ENCODE results near the gene SCARB1. TPM values are rescaled to one million over a fixed set of nuclear protein-coding genes. Genes with fewer than 3 reads are reported as not detected.

SCARB1 gene
- total and polyA plus RNA-seq, 9 of the 15 experiments (the other 6 are each of a cell fraction or from before 2014, with no cell fraction given) = 0.56 to 157 (median 52.8) TPM

- no peak for TF ChIP-seq ZNF436 (CRISPR knock-in tag; IDR thresholded peaks at IDR 0.05)
These were observed 103.7 kb downstream of the SCARB1 start (continued) for GRCh38 chr12:124759841-124760503.

- in situ Hi-C loops (cut with MboI) = no loop called here
These were observed 105.1 kb downstream of the SCARB1 start for GRCh38 chr12:124758266-124759220.

More at GRCh38 chr12:124758266-124759220, 105.1 kb downstream of the SCARB1 start:
- H3K9ac ChIP-seq (ENCODE audit: insufficient read depth in 1 of 2, low read depth in 2 of 2, low read length in 2 of 2) = no peak overlapping the region; a peak in 1 of 4 replicates
- peaks cover 12% of the 10 kb centered on the region for H3K9me3 ChIP-seq (replicated peaks; ENCODE audit: control insufficient read depth, insufficient read depth, low read depth, low read length)
- no peak overlapping the region for H3K4me3 ChIP-seq
- ChIA-PET CTCF (ENCODE audit: low intra/inter-chr PET ratio) (no interaction called here), POLR2A (interaction anchor here (0.6 to 0.8 kb wide), 3 partner anchors 9 to 455 kb away, joined by 3 read pairs; no protein-coding TSS in a partner anchor)
- no TSS peak for BruUV-seq (replicated peaks)
- WGBS (ENCODE audit: insufficient coverage, low coverage, missing lambda C conversion rate) = under 1% methylated on average over 30 of the region's 32 CpGs
- ATAC-seq (no peak), FAIRE-seq (no peak), DNase-seq (ENCODE audit: extremely low read depth in 1 of 4, low spot score in 3 of 4) (no peak)
- H3K27me3 ChIP-seq (ENCODE audit: control insufficient read depth in 2 of 2, insufficient read depth in 2 of 2, low read length in 2 of 2) = peaks cover 55 to 85% of the 10 kb centered on the region in 2 experiments
- intact Hi-C loops (cut with micrococcal nuclease) = no loop called here
- H3K9me1 ChIP-seq (ENCODE audit: control insufficient read depth, insufficient read depth, low read length) = no peaks in the 10 kb centered on the region
- H3K4me1 ChIP-seq (replicated peaks in 1 of 2; ENCODE audit: control insufficient read depth in 2 of 2, insufficient read depth in 2 of 2, low read length in 2 of 2) = peaks cover 0 to 14% of the 10 kb centered on the region in 2 experiments; a peak in 1 of 5 replicates
- H3K27ac ChIP-seq (ENCODE audit: extremely low read depth, low read depth, low read length) = no peak overlapping the region
- H2AFZ ChIP-seq (ENCODE audit: low read depth, low read length) = no peak overlapping the region
- H3K79me2 ChIP-seq (ENCODE audit: control insufficient read depth, insufficient read depth, low read length) = no peaks in the 10 kb centered on the region
- no peaks in the 10 kb centered on the region for H3K36me3 ChIP-seq (ENCODE audit: control insufficient read depth, insufficient read depth, low read length)
- no peaks in the 10 kb centered on the region; the same call in 1 of the 2 replicates for H4K20me1 ChIP-seq (replicated peaks; ENCODE audit: control insufficient read depth, insufficient read depth, low read length)
- TF ChIP-seq CTCF (IDR thresholded peaks at IDR 0.05 in 2 of 3, conservative IDR thresholded peaks at IDR 0.05 in 1 of 3; ENCODE audit: insufficient read depth in 2 of 3, low read depth in 1 of 3, low read length in 3 of 3) = no peak
- TF ChIP-seq ARHGAP35 (IDR thresholded peaks at IDR 0.05; ENCODE audit: partially characterized antibody) = no peak
- TF ChIP-seq TAF1 (IDR thresholded peaks at IDR 0.05; ENCODE audit: control insufficient read depth, extremely low read depth, insufficient read depth, low read length, severe bottlenecking) = no peak
- no peak for TF ChIP-seq RAD21 (CRISPR knock-in tag; conservative IDR thresholded peaks at IDR 0.05 in 1 of 2, IDR thresholded peaks at IDR 0.05 in 1 of 2)
- no peak for TF ChIP-seq THRA (IDR thresholded peaks at IDR 0.05)
- H3K4me2 ChIP-seq (ENCODE audit: insufficient read depth, low read length) = no peak overlapping the region
